Dermis blood vessel endothelial cell (primary cell): Measurements from ENCODE around the gene UQCRQ. TPM values are rescaled to one million over a fixed set of nuclear protein-coding genes. Genes with fewer than 3 reads are reported as not detected.
A peak's percentile ranks its signal among the peaks of the same experiment; 100 is the strongest.
"Not testable (repeated sequence)": the region's sequence is repeated elsewhere in the genome, so short reads cannot be mapped to it uniquely, and the experiment has no call there.

ENCODE experiments used
- DNase-seq: peaks from one replicate; pipeline ENCODE4 v3.0.0; 2010
- total RNA-seq: library from RNA; depleted of rRNA; stranded (reverse); fragments of >200 nt; gene quantifications from 2 replicates; pipeline ENCODE4 v1.2.3, GENCODE V29; 2014

The UQCRQ gene
- total RNA-seq, 1 donor from 2014 or later = 98.9 TPM

DNA sequence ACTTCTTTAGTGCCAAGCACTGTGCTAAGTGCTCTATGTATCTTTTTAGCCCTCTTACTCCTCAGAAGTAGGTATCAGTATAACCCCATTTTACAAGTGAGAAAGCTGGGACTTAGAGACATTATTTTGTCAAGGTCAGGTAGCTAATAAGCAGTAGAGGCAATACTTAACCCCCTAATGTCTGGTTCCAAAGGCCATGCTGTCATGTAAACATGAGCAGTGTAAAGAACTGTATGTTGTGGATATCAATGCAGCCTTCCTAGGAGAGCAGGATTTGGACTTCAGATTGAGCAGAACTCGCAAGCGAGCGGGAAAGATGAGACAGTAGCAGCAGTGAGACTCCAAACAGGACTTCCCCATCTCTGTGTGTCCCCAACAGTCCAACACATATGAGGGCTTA is 32.4 kb upstream of the UQCRQ start:
- DNase-seq = no peak

DNA sequence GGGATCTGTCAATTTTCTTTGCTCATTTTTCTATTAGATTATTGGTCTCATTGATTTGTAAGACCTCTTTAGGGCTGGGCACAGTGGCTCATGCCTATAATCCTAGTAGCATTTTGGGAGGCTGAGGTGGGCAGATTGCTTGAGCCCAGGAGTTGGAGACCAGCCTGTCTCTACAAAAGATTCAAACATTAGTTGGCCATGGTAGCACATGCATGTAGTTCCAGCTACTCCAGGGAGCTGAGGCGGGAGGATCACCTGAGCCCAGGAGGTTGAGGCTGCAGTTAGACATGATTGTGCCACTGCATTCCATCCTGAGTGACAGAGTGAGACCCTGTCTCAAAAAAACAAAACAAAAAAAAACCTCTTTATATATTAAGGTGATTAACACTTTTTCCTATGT is 29.6 kb upstream of the UQCRQ start:
- no peak for DNase-seq

DNA sequence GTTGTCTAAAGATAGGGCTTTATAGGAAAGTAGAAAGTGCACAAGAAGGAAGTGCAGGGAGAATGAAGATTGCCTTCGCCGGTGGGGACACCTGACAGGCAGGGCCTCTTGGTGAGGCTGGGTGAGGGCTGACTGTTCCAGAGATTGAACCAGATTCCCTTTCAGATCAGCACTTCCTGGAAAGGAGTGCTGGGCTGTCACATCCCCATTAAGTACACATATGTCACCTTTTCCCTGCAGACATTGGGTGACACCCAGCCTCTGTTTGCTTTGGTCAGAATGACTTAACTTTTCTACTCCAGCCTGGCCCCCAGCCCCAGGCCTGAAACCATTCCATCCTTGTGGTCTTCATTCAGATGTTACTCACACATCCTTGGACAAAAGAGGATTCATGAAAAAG is 28.6 kb upstream of the UQCRQ start:
- no peak for DNase-seq

DNA sequence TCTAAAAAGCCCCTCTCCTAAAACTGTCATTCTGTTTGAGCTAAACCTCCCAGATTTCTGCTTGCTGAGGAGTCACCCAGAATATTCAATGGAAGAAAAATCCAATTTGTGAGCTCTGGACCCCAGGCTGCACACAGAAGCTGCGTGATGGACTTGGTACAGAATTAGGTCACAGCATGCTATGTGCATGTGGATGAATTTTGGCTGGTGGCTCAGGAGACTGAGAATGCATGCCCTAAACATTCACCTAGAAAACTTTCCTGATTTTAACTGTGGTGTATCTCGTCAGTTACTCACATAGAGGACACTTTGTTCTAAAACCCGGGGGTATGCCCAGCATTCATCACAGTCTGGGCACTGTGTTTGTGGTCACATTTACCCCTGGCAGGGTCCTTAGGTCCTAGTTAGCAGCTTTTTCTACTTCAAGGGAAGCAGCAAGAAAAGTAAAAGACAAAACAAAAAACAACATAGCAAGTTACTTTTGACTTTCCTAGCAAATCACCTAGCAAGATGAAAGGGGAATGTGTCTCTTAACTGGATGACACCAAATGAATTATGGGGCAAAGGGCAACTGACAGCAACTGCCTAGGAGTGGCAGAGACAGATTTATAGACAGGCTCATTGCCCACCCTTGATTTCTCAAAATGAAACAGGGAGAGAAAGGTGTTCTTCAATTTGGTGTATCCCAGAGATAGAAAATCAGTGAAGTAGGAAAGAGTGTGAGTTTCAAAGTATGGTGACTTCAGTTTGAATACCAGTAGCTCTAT is 27.7 kb upstream of the UQCRQ start:
- no peak for DNase-seq

DNA sequence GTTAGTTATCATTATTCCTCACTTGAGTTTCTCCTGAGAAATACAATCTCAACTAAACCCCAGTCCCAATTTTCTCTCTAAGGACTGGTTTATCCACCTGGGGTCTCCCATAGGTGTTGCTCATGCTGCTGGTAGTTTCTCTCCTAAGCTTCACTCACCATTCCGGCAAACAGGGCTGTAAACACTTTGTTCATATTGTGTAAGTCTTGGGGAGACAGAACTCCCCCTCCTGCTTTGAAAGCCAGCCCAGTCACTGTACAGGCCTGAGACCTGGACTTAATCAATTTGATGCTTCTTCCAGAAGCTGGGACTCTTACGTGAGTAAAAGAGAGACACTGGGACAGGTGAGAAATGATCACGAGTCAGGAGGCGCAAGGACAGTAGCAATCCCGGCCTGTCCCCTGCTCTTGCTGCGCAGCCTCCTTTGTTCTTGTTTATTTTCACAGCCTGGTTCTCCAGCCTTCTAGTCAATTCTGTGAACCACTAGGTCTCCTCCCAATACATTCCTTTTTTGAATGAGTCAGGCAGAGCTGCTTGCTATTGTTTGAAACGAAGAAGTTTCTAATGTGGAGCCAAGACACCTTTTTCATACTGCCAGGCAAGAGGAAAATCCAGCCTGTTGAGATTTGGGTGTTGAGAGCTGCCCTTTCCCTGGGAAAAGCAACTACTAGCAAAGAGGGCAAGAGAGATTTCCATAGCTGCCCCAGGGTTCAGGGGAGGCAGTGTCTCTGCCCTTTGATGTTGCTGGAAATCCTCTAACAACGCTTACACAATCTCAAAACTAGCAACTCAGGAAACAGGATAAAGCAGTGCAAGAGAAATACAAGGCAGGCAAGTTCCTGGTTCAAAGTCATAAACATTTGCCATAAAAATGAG is 26.8 kb upstream of the UQCRQ start:
- peak; percentile 86 for DNase-seq

DNA sequence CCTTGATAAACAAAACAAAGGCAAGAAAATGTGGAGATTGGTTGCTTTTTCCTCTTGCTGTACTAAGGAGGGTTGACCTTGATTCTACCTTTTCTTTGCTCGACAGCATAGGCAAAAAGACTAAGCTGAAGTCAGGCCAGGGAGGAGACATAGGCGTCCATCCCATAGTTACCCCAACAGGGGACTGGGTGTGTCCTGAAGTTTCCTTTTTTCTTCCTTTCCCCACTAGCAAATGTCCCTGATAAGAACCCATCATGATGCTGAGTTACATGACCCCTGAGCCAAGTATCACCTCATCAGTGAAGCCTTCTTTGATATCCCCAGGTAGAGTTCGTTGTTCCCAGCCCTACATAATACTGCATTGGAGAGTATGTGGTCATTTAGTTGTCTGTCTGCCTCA is 26.1 kb upstream of the UQCRQ start:
- DNase-seq = no peak

DNA sequence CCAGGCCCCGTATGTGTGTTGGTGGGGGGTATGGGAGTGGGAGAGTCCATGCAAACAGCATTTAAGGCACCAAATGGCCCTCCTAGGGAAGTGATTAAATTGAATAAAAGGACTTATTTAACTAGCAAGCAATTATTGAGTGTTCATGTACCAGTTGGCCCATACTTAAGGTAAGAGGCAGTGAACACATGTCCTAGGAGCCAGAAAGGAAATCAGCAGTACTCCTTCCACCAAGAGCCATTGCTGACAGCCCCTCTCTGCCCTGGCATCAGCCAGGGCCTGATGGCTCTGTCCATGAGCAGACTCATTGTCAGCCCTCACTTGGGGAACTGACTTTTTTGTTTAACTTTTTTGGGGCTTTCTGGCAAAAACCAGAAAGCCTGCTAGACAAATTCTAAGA is 25.5 kb upstream of the UQCRQ start:
- DNase-seq = no peak

DNA sequence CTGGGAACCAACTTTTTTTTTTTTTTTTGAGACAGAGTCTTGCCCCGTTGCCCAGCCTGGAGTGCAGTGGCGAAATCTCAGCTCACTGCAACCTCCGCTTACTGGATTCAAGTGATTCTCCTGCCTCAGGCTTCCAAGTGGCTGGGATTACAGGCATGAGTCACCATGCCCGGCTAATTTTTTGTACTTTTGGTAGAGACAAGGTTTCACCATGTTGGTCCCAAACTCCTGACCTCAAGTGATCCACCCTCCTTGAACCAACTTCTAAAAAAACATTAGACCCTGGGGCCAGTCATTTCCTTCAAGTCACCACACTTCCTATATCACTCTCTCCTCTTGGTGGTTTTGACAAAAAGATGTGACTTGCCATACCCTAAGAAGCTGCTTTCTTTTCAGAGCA is 25.1 kb upstream of the UQCRQ start:
- no peak for DNase-seq

DNA sequence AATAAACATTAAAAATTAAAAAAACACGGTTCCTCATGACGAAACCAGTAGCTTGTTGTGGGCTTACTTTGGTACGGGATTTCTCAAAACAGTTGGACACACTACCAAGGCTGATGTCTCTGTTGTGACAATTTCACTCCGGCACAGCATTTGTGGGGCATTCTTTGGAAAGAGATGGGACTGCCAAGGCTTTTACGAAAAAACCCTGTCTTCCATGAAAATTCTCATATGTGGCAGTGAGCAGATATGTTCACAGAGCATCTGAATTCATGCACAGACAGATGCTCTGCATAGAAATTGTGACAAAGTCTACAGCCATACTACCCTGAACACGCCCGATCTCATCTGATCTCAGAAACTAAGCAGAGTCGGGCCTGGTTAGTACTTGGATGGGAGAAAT is 18.2 kb upstream of the UQCRQ start:
- DNase-seq = no peak

DNA sequence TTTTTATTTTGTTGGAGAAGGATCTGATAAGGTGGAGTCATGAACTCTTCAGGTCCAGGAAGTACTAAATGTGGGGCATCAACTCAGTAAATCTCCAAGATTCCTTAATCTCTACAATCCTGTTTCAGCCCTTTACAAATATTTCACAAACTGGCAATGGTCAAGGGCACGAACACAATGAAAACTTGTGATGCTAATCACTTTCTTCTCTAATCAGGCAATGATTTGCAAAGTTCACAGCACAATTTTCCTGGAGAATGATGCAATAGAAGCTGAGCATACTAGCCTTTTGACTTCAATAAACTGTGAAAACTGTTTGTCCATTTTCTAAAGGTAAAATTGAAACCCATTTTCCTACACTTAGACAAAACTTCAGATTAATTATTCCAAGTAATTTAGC is 17.1 kb upstream of the UQCRQ start:
- no peak for DNase-seq

DNA sequence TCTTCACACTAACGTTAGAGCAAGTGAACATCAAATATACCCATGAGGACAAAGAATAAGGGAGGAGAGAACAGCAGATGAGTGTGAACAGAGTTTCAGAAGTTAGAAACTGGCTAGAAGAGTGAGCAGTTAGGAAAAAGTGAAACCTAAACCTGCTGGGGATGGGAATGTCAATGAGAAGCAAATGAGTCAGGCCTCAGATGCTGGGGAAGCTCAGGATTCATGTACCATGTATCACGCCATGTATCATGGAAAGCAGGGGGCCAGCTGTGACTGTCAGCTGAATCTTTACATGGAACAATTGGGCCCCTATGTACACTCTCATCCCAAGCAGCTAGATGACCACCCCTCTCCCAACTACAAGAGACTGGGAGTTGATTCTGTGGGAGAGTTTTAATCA is 16.4 kb upstream of the UQCRQ start:
- no peak for DNase-seq

DNA sequence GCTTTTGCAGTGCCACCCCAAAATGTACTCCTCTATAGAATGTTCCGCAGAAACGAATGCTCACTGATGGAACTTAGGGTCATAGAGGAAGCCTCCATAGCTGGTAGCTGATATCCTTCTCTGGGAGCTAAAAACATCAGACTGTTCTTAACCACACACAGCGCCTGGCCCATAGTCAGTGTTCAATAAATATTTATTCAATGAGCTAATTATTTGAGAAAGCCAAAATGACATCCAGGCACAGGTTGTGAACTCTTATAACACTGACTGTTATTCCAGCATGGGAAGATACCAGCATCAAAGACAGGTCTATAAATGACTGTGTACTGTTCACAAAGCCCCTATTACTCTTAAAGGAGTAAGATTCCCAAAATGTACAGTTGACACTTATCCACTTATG is 13.1 kb upstream of the UQCRQ start:
- no peak for DNase-seq

DNA sequence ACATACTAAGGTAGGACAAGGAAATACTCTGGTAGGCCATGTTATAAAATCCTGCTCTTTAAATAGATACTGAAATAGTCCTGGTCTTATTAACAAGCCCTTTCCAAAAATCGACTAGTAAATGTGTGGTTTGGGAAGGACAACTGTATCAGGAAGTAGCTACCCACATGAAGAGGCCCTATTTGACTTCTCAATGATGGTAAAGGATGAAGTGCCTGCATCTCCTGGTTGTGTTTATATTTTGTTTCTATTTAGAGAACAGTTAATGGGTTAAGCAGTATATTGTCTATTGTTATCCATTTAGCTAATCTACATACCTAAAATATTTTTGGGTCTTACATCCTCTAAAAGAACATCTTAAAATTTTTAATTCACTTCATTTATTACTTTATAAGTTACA is 12.7 kb upstream of the UQCRQ start:
- DNase-seq = no peak

DNA sequence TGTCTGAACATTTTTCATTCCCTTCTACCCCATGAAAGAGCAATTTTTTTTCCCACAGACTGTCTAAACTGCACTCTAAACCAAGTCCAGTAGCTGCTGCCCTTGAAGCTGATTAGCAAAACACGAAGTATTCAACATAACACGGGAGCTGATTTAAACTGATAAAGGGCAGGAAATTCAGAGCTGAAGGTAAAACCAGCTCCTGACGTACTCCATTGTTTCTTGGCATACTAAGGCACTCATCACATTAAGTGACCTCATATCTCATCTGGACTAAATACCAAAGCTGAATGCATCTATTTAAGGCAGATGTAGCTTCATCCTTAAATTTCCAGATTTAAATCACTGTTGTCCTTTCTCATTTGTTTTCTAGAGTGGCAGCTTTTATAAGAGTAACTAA is 12.1 kb upstream of the UQCRQ start:
- DNase-seq = peak; percentile 87

DNA sequence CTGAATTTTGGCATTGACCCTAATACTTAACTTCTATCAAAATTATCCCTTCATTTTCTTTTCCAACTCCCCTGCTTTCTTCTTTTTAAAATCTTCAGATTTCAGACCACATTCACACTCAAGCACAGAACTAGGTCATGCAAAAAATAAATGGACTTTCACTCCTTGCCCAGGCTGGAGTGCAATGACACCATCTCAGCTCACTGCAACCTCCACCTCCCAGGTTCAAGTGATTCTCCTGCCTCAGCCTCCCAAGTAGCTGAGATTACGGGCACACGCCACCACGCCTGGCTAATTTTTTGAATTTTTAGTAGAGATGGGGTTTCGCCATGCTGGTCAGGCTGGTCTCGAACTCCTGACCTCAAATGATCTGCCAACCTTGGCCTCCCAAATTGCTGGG is 11.4 kb upstream of the UQCRQ start:
- DNase-seq = not testable (repeated sequence)

DNA sequence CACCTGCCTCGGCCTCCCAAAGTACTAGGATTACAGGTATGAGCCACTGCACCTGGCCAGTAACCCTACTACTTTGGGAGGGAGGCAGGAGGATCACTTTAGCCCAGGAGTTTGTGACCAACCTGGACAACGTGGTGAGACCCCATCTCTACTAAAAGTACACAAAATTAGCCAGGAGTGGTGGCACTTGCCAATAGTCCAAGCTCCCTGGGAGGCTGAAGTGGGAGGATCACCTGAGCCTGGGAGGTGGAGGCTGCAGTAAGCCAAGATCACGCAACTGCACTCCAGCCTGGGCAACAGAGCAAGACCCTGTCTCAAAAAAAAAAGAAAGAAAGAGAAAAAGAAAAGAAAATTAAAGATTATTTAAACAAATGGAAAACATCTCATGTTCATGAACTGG is 10.4 kb upstream of the UQCRQ start:
- no peak for DNase-seq

DNA sequence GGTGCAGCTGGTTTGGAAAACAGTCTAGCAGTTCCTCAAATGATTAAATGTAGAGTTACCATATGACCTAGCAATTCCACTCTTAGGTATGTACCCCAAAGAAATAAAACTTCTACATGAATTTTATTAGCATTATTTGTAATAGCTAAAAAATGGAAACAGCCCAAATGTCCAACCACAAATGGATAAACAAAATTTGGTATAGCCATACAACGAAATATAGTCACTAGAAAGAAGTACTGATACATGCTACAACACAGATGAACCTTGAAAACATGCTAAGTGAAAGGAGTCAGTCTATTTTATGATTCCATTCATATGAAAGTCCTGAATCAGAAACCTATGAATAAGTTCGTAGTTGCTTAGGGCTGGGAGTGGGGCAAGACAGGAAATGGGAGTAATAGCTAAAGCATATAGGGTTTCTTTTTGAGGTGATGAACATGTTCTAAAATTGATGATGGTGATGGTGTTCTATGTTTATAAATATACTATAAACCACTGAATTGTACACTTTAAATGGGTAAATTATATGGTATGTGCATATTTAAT is 6.5 kb upstream of the UQCRQ start:
- no peak for DNase-seq

DNA sequence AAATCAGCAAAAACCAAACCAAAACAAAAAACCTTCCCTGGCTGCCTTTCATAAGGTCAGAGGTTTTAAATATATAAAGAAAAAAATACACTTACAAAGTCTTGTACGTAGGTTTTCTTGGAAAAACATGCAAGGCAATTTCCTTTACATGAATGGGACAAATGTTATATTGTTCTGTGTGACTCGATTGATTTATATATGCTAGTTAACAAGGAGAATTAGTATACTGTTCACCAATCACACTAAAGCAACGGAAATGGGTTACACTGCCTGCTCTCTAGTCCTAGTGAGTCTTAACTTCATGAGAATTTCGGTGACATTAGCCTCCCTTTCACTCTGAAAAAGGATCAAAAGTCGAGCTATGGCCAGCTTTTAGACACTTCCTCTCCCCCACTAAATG is 5.7 kb upstream of the UQCRQ start:
- no peak for DNase-seq

DNA sequence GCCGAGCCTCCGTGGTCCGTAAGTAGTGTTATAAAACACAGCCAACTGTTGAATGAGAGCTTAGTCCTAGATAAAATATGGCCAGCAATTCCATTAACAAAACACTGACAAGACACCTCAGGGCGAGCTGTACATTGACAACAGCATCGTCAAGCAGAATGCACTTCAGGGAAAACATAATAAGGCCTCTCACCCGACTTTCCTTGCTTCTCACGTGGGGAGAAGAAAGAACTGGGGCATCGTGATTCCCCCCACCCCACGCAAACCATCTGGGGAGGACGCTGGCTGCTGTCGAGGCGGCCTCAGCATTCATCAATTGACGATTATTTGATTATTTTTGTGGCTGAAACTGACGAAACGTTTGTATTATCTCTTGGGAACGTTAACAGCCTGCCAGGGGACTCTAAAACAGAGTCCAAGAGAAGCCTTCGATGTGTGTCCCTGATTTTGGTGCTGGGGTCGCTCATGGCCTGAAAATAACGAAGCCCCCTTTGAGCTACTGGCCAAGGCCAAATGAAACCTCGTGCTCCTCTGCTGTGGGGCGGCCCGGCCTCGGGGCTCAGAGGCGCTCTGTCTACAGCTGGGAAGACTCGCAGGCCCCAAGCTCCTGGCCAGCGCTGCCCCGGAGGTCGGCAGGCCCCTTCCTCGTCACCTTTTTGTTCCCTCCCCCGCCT is 637 bp upstream of the UQCRQ start:
- no peak for DNase-seq

DNA sequence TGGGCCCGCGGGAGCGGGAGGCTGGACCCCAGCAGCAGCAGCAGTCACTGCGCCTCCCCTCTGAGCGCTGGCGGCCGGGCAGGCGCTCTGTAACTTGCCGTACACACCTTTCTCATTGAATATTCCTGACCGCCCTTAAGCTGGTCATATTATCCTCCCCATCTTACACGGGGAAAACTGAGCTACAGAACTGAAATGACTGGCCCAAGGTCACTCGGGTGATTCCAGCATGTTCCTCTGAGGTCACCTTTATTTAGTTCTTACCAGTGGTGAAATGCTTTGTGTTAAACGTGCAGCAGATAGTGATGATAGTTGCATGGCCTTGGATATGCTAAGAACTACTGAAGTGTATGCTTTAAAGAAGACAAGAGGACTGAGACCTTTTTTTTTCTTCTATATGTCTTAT is 607 bp downstream of the UQCRQ start:
- no peak for DNase-seq

DNA sequence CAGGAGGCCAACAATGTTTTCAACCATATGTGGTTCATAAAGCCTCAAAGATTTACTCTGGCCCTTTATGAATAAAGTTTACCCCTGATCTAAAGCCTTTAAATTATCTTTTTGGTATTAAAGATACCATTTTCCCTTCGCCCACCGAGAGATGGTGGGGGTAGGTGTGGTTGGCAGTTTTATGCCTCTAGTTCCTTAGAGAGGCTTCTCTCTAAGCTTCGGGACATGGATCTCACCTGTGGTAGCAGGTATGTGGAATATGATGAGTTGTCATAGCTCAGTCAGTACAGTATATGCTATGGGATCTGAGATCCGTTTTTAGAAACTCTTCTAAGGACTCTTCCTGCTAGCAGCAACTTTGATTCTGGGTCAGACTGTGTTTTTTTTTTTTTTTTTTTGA is 2.3 kb downstream of the UQCRQ start:
- DNase-seq = no peak

DNA sequence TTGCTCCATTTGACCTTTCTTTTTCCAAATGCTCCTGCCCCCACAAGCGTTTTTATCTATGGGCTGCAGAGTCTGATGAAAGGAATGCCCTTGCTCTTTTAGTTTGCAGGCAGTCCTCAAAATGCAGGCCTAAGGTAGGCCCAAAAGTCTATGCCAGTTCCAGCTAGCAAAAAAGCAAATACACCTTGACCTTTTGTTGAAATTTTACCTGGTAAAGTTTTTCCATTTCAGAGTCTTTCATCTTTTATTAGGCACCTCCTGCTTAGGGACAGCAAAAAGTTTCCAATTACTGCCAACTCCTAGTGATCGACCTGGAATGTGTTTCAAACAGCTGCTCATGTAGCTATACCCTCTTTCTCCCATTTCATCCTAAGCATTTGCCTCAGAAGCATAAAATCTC is 4.4 kb downstream of the UQCRQ start:
- DNase-seq = no peak
